ENCODE data around the gene PTPRB. TPM values are rescaled to one million over a fixed set of nuclear protein-coding genes. Genes with fewer than 3 reads are reported as not detected.

Gene PTPRB
- total RNA-seq, 1 experiment from 2014 or later: 0.82 TPM

GRCh38 chr12:70671698-70672097 lies 34.5 kb upstream of the PTPRB start:
- H3K4me3 Mint-ChIP-seq (ENCODE audit: unreplicated experiment): no peak overlapping the region
- POLR2A ChIA-PET: no interaction called here
- intact Hi-C loops (cut with micrococcal nuclease): no loop called here
- no TSS peak for BruUV-seq (replicated peaks)
- H3K9me3 Mint-ChIP-seq (ENCODE audit: unreplicated experiment): no peaks in the 10 kb centered on the region
- no peak for DNase-seq (ENCODE audit: unreplicated experiment)
- no peaks in the 10 kb centered on the region for H3K4me1 Mint-ChIP-seq (ENCODE audit: insufficient read depth, unreplicated experiment)
- no peak overlapping the region for H3K27ac Mint-ChIP-seq (ENCODE audit: low read depth, unreplicated experiment)
- CTCF ChIA-PET: interaction anchor here (1.1 kb wide), 1 partner anchor 47 kb away, joined by 3 read pairs; no protein-coding TSS in a partner anchor
- no peak for TF ChIP-seq CTCF (IDR thresholded peaks at IDR 0.05; ENCODE audit: unreplicated experiment)
- no peaks in the 10 kb centered on the region for H3K27me3 Mint-ChIP-seq (ENCODE audit: insufficient read depth, unreplicated experiment)
- no peaks in the 10 kb centered on the region for H3K36me3 Mint-ChIP-seq (ENCODE audit: insufficient read depth, unreplicated experiment)

- H3K4me3 Mint-ChIP-seq (ENCODE audit: unreplicated experiment): no peak overlapping the region
- POLR2A ChIA-PET: interaction anchor here (0.6 kb wide), 1 partner anchor 594 kb away, joined by 6 read pairs; no protein-coding TSS in a partner anchor
- CTCF ChIA-PET: interaction anchor here (1.1 kb wide), 1 partner anchor 48 kb away, joined by 3 read pairs; no protein-coding TSS in a partner anchor
- intact Hi-C loops (cut with micrococcal nuclease): no loop called here
- H3K27me3 Mint-ChIP-seq (ENCODE audit: insufficient read depth, unreplicated experiment): no peaks in the 10 kb centered on the region
- no peak for TF ChIP-seq CTCF (IDR thresholded peaks at IDR 0.05; ENCODE audit: unreplicated experiment)
- no TSS peak for BruUV-seq (replicated peaks)
- no peaks in the 10 kb centered on the region for H3K4me1 Mint-ChIP-seq (ENCODE audit: insufficient read depth, unreplicated experiment)
- H3K36me3 Mint-ChIP-seq (ENCODE audit: insufficient read depth, unreplicated experiment): no peaks in the 10 kb centered on the region
- H3K9me3 Mint-ChIP-seq (ENCODE audit: unreplicated experiment): no peaks in the 10 kb centered on the region
- no peak for DNase-seq (ENCODE audit: unreplicated experiment)
- H3K27ac Mint-ChIP-seq (ENCODE audit: low read depth, unreplicated experiment): no peak overlapping the region
Measured at GRCh38 chr12:70670948-70671347, 33.7 kb upstream of the PTPRB start.

GRCh38 chr12:70667253-70667652 lies 30.0 kb upstream of the PTPRB start:
- no peak overlapping the region for H3K4me3 Mint-ChIP-seq (ENCODE audit: unreplicated experiment)
- intact Hi-C loops (cut with micrococcal nuclease): no loop called here
- no TSS peak for BruUV-seq (replicated peaks)
- H3K4me1 Mint-ChIP-seq (ENCODE audit: insufficient read depth, unreplicated experiment): no peaks in the 10 kb centered on the region
- H3K27ac Mint-ChIP-seq (ENCODE audit: low read depth, unreplicated experiment): no peak overlapping the region
- CTCF ChIA-PET: no interaction called here
- H3K27me3 Mint-ChIP-seq (ENCODE audit: insufficient read depth, unreplicated experiment): no peaks in the 10 kb centered on the region
- H3K36me3 Mint-ChIP-seq (ENCODE audit: insufficient read depth, unreplicated experiment): no peaks in the 10 kb centered on the region
- no peaks in the 10 kb centered on the region for H3K9me3 Mint-ChIP-seq (ENCODE audit: unreplicated experiment)
- POLR2A ChIA-PET: no interaction called here
- no peak for DNase-seq (ENCODE audit: unreplicated experiment)
- no peak for TF ChIP-seq CTCF (IDR thresholded peaks at IDR 0.05; ENCODE audit: unreplicated experiment)

GRCh38 chr12:70666364-70666763 lies 29.1 kb upstream of the PTPRB start:
- H3K4me3 Mint-ChIP-seq (ENCODE audit: unreplicated experiment): no peak overlapping the region
- CTCF ChIA-PET: interaction anchor here (0.7 kb wide), 1 partner anchor 12 kb away, joined by 3 read pairs; no protein-coding TSS in a partner anchor
- BruUV-seq (replicated peaks): no TSS peak
- no peak for DNase-seq (ENCODE audit: unreplicated experiment)
- intact Hi-C loops (cut with micrococcal nuclease): no loop called here
- H3K27ac Mint-ChIP-seq (ENCODE audit: low read depth, unreplicated experiment): no peak overlapping the region
- POLR2A ChIA-PET: no interaction called here
- no peak for TF ChIP-seq CTCF (IDR thresholded peaks at IDR 0.05; ENCODE audit: unreplicated experiment)
- no peaks in the 10 kb centered on the region for H3K36me3 Mint-ChIP-seq (ENCODE audit: insufficient read depth, unreplicated experiment)
- H3K9me3 Mint-ChIP-seq (ENCODE audit: unreplicated experiment): no peaks in the 10 kb centered on the region
- peaks cover 8% of the 10 kb centered on the region for H3K4me1 Mint-ChIP-seq (ENCODE audit: insufficient read depth, unreplicated experiment)
- no peaks in the 10 kb centered on the region for H3K27me3 Mint-ChIP-seq (ENCODE audit: insufficient read depth, unreplicated experiment)
